B cell (primary cell): Measurements from ENCODE around the gene CHST10. TPM values are rescaled to one million over a fixed set of nuclear protein-coding genes. Genes with fewer than 3 reads are reported as not detected.
"Not testable (repeated sequence)": the region's sequence is repeated elsewhere in the genome, so short reads cannot be mapped to it uniquely, and the experiment has no call there.

ENCODE experiments used
- ATAC-seq: fragments of 200-7000 bp; cut with Tn5 transposase; one replicate; pipeline ENCODE4 v1.10.0; 2021; ENCODE audit warnings: low read depth, mild to moderate bottlenecking, moderate number of reproducible peaks, moderate library complexity
- CTCF ChIA-PET: fragments of 350-600 bp; sonication (Branson Sonifier 250); formaldehyde crosslinking; loops from one replicate; lab custom pipeline; 2021; ENCODE audit warnings: antibody characterized with exemption, inconsistent platforms; lab: Charles Lee
- POLR2A ChIA-PET: fragments of 350-600 bp; sonication (Branson Sonifier 250); formaldehyde crosslinking; loops from one replicate; lab custom pipeline; 2021; ENCODE audit warnings: antibody characterized with exemption; lab: Charles Lee
- DNase-seq: peaks from one replicate; pipeline ENCODE4 v3.0.0; 2013
- H2AFZ ChIP-seq: 2 replicates; pipeline ENCODE4 v1.6.1; 2012; ENCODE audit warnings: mild to moderate bottlenecking, low read depth, low read length; ENCODE audit not compliant: insufficient read depth, poor library complexity, severe bottlenecking
- H3K27ac ChIP-seq, 2 donors: 1 replicate in 1 of 2; 2 replicates in 1 of 2; pipeline ENCODE4 v1.5.1; 2012 to 2013; ENCODE audit warnings: low read length in 2 of 2, mild to moderate bottlenecking in 2 of 2, moderate library complexity in 1 of 2
- H3K27me3 ChIP-seq, 4 experiments: fragments of 200-600 bp in 1 of 4; sonication (generic) in 1 of 4; replicated peaks in 1 of 4; 1 replicate in 2 of 4; 2 replicates in 2 of 4; pipeline versions ENCODE4 v1.6.1 to v1.7.0; 2013 to 2016; ENCODE audit warnings: low read length in 3 of 4, mild to moderate bottlenecking in 2 of 4, mixed read lengths in 1 of 4, moderate library complexity in 1 of 4; ENCODE audit not compliant: insufficient read depth in 4 of 4, control insufficient read depth in 3 of 4; ENCODE audit errors: control extremely low read depth in 1 of 4
- H3K36me3 ChIP-seq, 2 experiments: replicated peaks in 1 of 2; 1 replicate in 1 of 2; 2 replicates in 1 of 2; pipeline versions ENCODE4 v1.6.1 to v1.7.1; 2013; ENCODE audit warnings: low read length in 1 of 2; ENCODE audit not compliant: insufficient read depth in 2 of 2, control insufficient read depth in 1 of 2; ENCODE audit errors: control extremely low read depth in 1 of 2, extremely low read depth in 1 of 2
- H3K4me1 ChIP-seq, 2 donors: fragments of 200-600 bp in 1 of 2; sonication (generic) in 1 of 2; 1 replicate in 1 of 2; 2 replicates in 1 of 2; pipeline versions ENCODE4 v1.5.1 to v1.6.1; 2013 to 2017; ENCODE audit warnings: low read length in 2 of 2; ENCODE audit not compliant: control insufficient read depth in 2 of 2, insufficient read depth in 2 of 2
- H3K4me2 ChIP-seq: replicated peaks from 2 replicates; pipeline ENCODE3; 2012; ENCODE audit warnings: mild to moderate bottlenecking, low read depth, low read length; ENCODE audit not compliant: poor library complexity, severe bottlenecking
- H3K4me3 ChIP-seq, 5 experiments: fragments of 200-600 bp in 1 of 5; sonication (generic) in 1 of 5; 1 replicate in 3 of 5; 2 replicates in 2 of 5; pipeline versions ENCODE4 v1.5.1 to v1.7.0; 2011 to 2016; ENCODE audit warnings: low read length in 4 of 5, mild to moderate bottlenecking in 4 of 5, low read depth in 2 of 5, control low read depth in 1 of 5, moderate library complexity in 1 of 5; ENCODE audit not compliant: insufficient read depth in 1 of 5; ENCODE audit errors: control extremely low read depth in 1 of 5, extremely low read depth in 1 of 5
- H3K79me2 ChIP-seq: fragments of 200-600 bp; sonication (generic); one replicate; pipeline ENCODE4 v1.6.0; 2016; ENCODE audit warnings: low read length; ENCODE audit not compliant: control insufficient read depth, insufficient read depth
- H3K9ac ChIP-seq: fragments of 200-600 bp; sonication (generic); 2 replicates; pipeline ENCODE4 v1.6.1; 2017; ENCODE audit warnings: mild to moderate bottlenecking, low read length, moderate library complexity
- H3K9me3 ChIP-seq, 3 donors: one replicate each; pipeline versions ENCODE4 v1.6.1 to v1.7.1; 2013; ENCODE audit warnings: low read length in 2 of 3; ENCODE audit not compliant: control insufficient read depth in 2 of 3, insufficient read depth in 1 of 3; ENCODE audit errors: control extremely low read depth in 1 of 3
- H4K20me1 ChIP-seq: 2 replicates; pipeline ENCODE4 v1.6.0; 2012; ENCODE audit warnings: mild to moderate bottlenecking, low read length; ENCODE audit not compliant: insufficient read depth, control insufficient read depth, poor library complexity, severe bottlenecking
- H3K27ac Mint-ChIP-seq: one replicate; pipeline ENCODE4 v1.8.0; 2021; ENCODE audit warnings: mixed read lengths
- H3K27me3 Mint-ChIP-seq: one replicate; pipeline ENCODE4 v1.8.0; 2021; ENCODE audit warnings: mixed read lengths
- H3K4me1 Mint-ChIP-seq: one replicate; pipeline ENCODE4 v1.8.0; 2021; ENCODE audit warnings: mixed read lengths
- H3K4me3 Mint-ChIP-seq: one replicate; pipeline ENCODE4 v1.8.0; 2021; ENCODE audit warnings: mixed read lengths
- H3K9me3 Mint-ChIP-seq: one replicate; pipeline ENCODE4 v1.8.0; 2022; ENCODE audit warnings: mixed read lengths; ENCODE audit not compliant: insufficient read depth
- EZH2 ChIP-seq: IDR thresholded peaks from 2 replicates; pipeline ENCODE4 v1.6.1; 2012; ENCODE audit warnings: borderline replicate concordance, low read depth, mild to moderate bottlenecking, moderate library complexity, low read length; ENCODE audit not compliant: insufficient read depth, poor library complexity, severe bottlenecking
- WGBS: methylation state at CpG from one replicate; pipeline ENCODE4 v1.1.5; 2013; ENCODE audit warnings: missing lambda C conversion rate; ENCODE audit not compliant: insufficient coverage; 5-methylcytosine and 5-hydroxymethylcytosine counted together
- intact Hi-C: fragments of 100-400 bp; cut with micrococcal nuclease; formaldehyde crosslinking; loops from one replicate; pipeline ENCODE4 v1.10.0; 2022
- polyA plus RNA-seq: library from polyadenylated mRNA; depleted of rRNA; stranded (reverse); fragments of >200 nt; gene quantifications from 2 replicates; pipeline ENCODE4 v1.2.3, GENCODE V29; 2012
- total RNA-seq, 2 donors: library from RNA; stranded (reverse); fragments of 120-200 nt in 1 of 2; gene quantifications; 1 replicate in 1 of 2; 2 replicates in 1 of 2; pipeline versions ENCODE4 v1.2.3 to v1.2.4, GENCODE V29; 2013 to 2022
- TF ChIP-seq, protein P1 (sequence below): fragments of 200-600 bp; IDR thresholded peaks from one replicate; pipeline ENCODE4 v1.8.0; 2022; ENCODE audit warnings: antibody characterized with exemption, mild to moderate bottlenecking

CHST10 gene
- total and polyA plus RNA-seq, 2 donors (not counting 1 experiment from before 2014, with no cell fraction given) = 5.2 to 9.9 TPM

DNA sequence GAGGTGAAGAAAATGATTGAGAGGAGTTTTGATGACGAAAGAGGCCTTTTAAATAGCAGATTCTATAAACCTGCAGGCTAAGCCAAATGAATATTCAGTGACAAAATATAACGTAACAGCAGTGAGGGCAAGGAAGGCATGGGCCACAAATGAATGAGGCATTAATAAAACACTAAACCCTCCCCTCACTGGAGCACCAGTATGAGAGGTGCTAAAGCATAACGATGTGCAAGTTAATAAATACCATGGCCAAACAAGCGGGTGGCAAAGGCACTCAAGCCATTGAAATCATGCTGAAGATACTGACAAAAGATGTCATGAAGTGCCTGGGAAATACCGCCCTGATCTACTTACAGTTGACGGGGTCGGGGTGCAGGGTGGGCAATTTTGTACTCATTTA, 64.9 kb downstream of the CHST10 start:
- H3K4me3 Mint-ChIP-seq = no peak overlapping the region
- H3K4me1 Mint-ChIP-seq = no peaks in the 10 kb centered on the region
- Histone ChIP-seq H2AFZ (no peak overlapping the region), H3K79me2 (no peaks in the 10 kb centered on the region), H3K4me1 (no peaks in the 10 kb centered on the region), H3K9ac (no peak overlapping the region), H3K4me2 (no peak overlapping the region), H4K20me1 (no peaks in the 10 kb centered on the region), H3K4me3 (no peak overlapping the region), H3K27me3 (peaks cover 0 to 11% (median 9%) of the 10 kb centered on the region in 4 experiments), H3K27ac (no peak overlapping the region), H3K36me3 (no peaks in the 10 kb centered on the region), H3K9me3 (peaks cover 0 to 17% (median 8%) of the 10 kb centered on the region in 3 donors)
- no peak for ATAC-seq
- TF ChIP-seq, protein P1, sequence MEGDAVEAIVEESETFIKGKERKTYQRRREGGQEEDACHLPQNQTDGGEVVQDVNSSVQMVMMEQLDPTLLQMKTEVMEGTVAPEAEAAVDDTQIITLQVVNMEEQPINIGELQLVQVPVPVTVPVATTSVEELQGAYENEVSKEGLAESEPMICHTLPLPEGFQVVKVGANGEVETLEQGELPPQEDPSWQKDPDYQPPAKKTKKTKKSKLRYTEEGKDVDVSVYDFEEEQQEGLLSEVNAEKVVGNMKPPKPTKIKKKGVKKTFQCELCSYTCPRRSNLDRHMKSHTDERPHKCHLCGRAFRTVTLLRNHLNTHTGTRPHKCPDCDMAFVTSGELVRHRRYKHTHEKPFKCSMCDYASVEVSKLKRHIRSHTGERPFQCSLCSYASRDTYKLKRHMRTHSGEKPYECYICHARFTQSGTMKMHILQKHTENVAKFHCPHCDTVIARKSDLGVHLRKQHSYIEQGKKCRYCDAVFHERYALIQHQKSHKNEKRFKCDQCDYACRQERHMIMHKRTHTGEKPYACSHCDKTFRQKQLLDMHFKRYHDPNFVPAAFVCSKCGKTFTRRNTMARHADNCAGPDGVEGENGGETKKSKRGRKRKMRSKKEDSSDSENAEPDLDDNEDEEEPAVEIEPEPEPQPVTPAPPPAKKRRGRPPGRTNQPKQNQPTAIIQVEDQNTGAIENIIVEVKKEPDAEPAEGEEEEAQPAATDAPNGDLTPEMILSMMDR = no peak
- no peak for TF ChIP-seq EZH2
- H3K9me3 Mint-ChIP-seq = peaks cover 5% of the 10 kb centered on the region
- peaks cover 57% of the 10 kb centered on the region for H3K27me3 Mint-ChIP-seq
- no CpG with 5 or more reads among the region's 7 CpGs for whole genome bisulfite sequencing
- CTCF ChIA-PET = no interaction called here
- H3K27ac Mint-ChIP-seq = no peak overlapping the region
- POLR2A ChIA-PET = no interaction called here
- intact Hi-C loops = no loop called here
- DNase-seq = no peak

DNA sequence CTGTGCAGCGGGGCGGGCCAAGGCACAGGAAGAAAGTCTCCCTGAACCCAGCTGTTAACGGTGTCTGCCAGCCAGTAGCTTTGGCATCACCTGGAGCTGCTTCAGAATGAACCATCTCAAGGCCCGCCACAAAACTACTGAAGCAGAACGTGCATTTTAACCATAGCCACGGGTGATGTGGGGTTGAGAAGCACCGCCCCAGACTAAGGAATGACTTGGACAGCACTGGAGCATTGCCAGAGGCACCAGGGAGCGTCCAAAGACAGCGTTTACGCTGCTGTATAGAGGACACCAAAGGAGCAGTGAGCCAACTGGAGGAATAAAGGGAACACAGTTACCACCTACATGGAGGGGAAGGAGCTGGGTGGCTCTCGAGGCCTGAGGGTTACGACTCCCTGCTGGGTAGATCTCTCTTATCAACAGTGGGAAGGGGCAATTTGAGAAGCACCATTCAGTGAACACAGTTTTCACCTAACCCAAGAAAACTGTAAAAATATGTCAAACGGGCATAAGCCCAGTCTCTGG, 66.7 kb downstream of the CHST10 start:
- Histone ChIP-seq H3K79me2 (no peaks in the 10 kb centered on the region), H3K9me3 (peaks cover 0 to 12% (median 0%) of the 10 kb centered on the region in 3 donors), H2AFZ (no peak overlapping the region), H3K4me3 (no peak overlapping the region), H3K4me2 (no peak overlapping the region), H3K27ac (no peak overlapping the region), H3K4me1 (no peaks in the 10 kb centered on the region), H3K9ac (no peak overlapping the region), H3K27me3 (peaks cover 0 to 14% (median 10%) of the 10 kb centered on the region in 4 experiments), H4K20me1 (no peaks in the 10 kb centered on the region), H3K36me3 (no peaks in the 10 kb centered on the region)
- H3K27ac Mint-ChIP-seq = no peak overlapping the region
- H3K4me1 Mint-ChIP-seq = no peaks in the 10 kb centered on the region
- ATAC-seq (no peak), DNase-seq (no peak)
- ChIA-PET CTCF (no interaction called here), POLR2A (no interaction called here)
- H3K27me3 Mint-ChIP-seq = peaks cover 64% of the 10 kb centered on the region
- no peak overlapping the region for H3K4me3 Mint-ChIP-seq
- 84% methylated on average over 12 of the region's 13 CpGs for WGBS
- intact Hi-C loops = no loop called here
- H3K9me3 Mint-ChIP-seq = peaks cover 2% of the 10 kb centered on the region
- TF ChIP-seq, protein P1 = no peak
- no peak for TF ChIP-seq EZH2

DNA sequence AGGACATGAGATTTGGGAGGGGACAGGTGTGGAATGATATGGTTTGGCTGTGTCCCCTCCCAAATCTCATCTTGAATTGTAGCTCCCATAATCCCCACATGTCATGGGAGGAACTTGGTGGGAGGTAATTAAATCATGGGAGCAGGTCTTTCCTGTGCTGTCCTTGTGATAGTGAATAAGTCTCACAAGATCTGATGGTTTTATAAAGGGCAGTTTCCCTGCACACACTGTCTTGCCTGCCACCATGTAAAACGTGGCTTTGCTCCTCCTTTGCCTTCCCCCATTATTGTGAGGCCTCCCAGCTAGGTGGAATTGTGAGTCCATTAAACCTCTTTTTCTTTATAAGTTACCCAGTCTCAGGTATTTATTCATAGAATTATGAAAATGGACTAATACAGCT, 72.3 kb downstream of the CHST10 start:
- H3K4me1 Mint-ChIP-seq, H2AFZ ChIP-seq, H3K36me3 ChIP-seq, H4K20me1 ChIP-seq, H3K4me3 ChIP-seq, H3K27ac Mint-ChIP-seq, H3K4me1 ChIP-seq, DNase-seq, POLR2A ChIA-PET, H3K4me3 Mint-ChIP-seq, H3K79me2 ChIP-seq, intact Hi-C loops, H3K27ac ChIP-seq, H3K4me2 ChIP-seq, ATAC-seq, H3K9ac ChIP-seq: not testable (repeated sequence)
- Mint-ChIP-seq H3K9me3 (peaks cover 14% of the 10 kb centered on the region), H3K27me3 (peaks cover 57% of the 10 kb centered on the region)
- CTCF ChIA-PET = interaction anchor here (1.3 kb wide), 1 partner anchor 10 kb away, joined by 3 read pairs; no protein-coding TSS in a partner anchor
- Histone ChIP-seq H3K27me3 (peaks cover 0 to 18% (median 14%) of the 10 kb centered on the region in 4 experiments), H3K9me3 (peaks cover 0 to 12% (median 0%) of the 10 kb centered on the region in 3 donors)
- WGBS = no CpG with 5 or more reads among the region's 1 CpG
